ENCODE measurements around the gene LHFPL2.
A peak's percentile ranks its signal among the peaks of the same experiment; 100 is the strongest.

Gene LHFPL2

DNA sequence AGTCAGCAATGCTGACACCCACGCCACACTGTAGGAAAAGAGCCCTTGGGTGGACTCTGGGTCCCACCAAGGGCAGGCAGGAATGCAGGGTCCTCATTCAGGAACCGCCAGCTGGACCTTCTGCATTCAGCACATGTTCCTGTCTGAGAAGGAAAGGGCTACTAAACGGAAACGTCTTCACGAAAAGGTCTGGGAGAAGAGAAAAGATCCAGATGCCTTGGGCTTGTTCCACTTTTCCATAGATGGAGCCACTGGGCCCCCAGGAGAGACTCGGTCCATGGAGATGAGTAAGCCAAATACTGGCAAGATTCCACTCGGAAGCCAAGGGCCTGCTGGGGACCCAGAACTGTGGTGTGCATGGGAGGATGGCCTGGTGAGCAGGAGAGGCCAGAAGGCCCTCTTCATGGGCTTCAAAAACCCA, 38.4 kb downstream of the LHFPL2 start:
- no peak overlapping the region for H3K27ac ChIP-seq (ENCODE audit: low read depth, low read length)
- H3K4me1 ChIP-seq (ENCODE audit: control insufficient read depth, low read depth, low read length): peaks cover 4% of the 10 kb centered on the region
- no peak overlapping the region for H3K56ac ChIP-seq (ENCODE audit: low read length)
- H2BK5ac ChIP-seq (ENCODE audit: low read length): no peak overlapping the region
- no peak overlapping the region for H2BK120ac ChIP-seq (ENCODE audit: low read depth, low read length)
- no peak overlapping the region for H4K8ac ChIP-seq (ENCODE audit: low read depth, low read length)
- peaks cover 6% of the 10 kb centered on the region for H3K79me2 ChIP-seq (ENCODE audit: control insufficient read depth, insufficient read depth, low read length)
- H2BK15ac ChIP-seq (replicated peaks; ENCODE audit: low read depth): no peak overlapping the region
- no peak overlapping the region for H3K4me2 ChIP-seq (ENCODE audit: low read length)
- WGBS (ENCODE audit: extremely low coverage, insufficient coverage, low lambda C conversion rate): no CpG with 5 or more reads among the region's 7 CpGs
- no peak for DNase-seq
- peak overlapping the region; percentile 17 for H3K23ac ChIP-seq (ENCODE audit: low read length)
- no peak overlapping the region for H2AK5ac ChIP-seq (ENCODE audit: low read length)
- H3K4ac ChIP-seq (ENCODE audit: low read depth, low read length): no peak overlapping the region
- H3K9ac ChIP-seq (ENCODE audit: low read length): no peak overlapping the region
- no peaks in the 10 kb centered on the region for H3K36me3 ChIP-seq (ENCODE audit: control insufficient read depth, insufficient read depth, low read length)
- no peak overlapping the region for H3K4me3 ChIP-seq (ENCODE audit: low read length)
- peaks cover 15% of the 10 kb centered on the region for H3K79me1 ChIP-seq (ENCODE audit: low read length)
- no peaks in the 10 kb centered on the region for H3K27me3 ChIP-seq (ENCODE audit: insufficient read depth, low read length, poor library complexity)
- no peak overlapping the region for H4K5ac ChIP-seq (ENCODE audit: low read length)
- H3K18ac ChIP-seq (ENCODE audit: low read length): no peak overlapping the region

DNA sequence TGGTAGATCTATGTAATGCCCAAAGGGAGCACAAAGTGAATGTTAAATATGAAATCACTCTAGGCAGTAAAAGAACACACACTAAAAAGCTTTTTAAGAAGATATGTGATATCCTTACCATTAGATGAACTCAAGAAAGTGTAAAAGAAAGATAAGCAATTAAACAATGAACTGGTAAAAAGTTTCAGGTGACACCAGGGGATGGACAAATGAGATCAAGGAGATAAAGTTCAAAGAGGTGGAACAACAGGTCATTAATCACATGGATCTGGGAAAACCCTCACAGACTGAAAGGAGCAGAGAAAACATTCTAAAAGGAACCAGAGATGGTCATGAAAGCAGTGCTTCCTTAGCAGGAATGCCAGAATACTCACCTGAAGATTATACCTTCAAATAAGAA, 40.7 kb downstream of the LHFPL2 start:
- Histone ChIP-seq H3K23ac (ENCODE audit: low read length) (no peak overlapping the region), H3K79me2 (ENCODE audit: control insufficient read depth, insufficient read depth, low read length) (peaks cover 6% of the 10 kb centered on the region), H3K27ac (ENCODE audit: low read depth, low read length) (no peak overlapping the region), H3K36me3 (ENCODE audit: control insufficient read depth, insufficient read depth, low read length) (no peaks in the 10 kb centered on the region), H3K79me1 (ENCODE audit: low read length) (peaks cover 13% of the 10 kb centered on the region), H2BK120ac (ENCODE audit: low read depth, low read length) (no peak overlapping the region), H3K18ac (ENCODE audit: low read length) (no peak overlapping the region), H3K4me1 (ENCODE audit: control insufficient read depth, low read depth, low read length) (peaks cover 4% of the 10 kb centered on the region), H3K9ac (ENCODE audit: low read length) (no peak overlapping the region), H4K8ac (ENCODE audit: low read depth, low read length) (no peak overlapping the region), H3K56ac (ENCODE audit: low read length) (no peak overlapping the region), H3K4me2 (ENCODE audit: low read length) (no peak overlapping the region), H3K27me3 (ENCODE audit: insufficient read depth, low read length, poor library complexity) (no peaks in the 10 kb centered on the region), H3K4ac (ENCODE audit: low read depth, low read length) (no peak overlapping the region), H2BK5ac (ENCODE audit: low read length) (no peak overlapping the region), H2BK15ac (replicated peaks; ENCODE audit: low read depth) (no peak overlapping the region), H4K5ac (ENCODE audit: low read length) (no peak overlapping the region), H2AK5ac (ENCODE audit: low read length) (no peak overlapping the region), H3K4me3 (ENCODE audit: low read length) (no peak overlapping the region)
- DNase-seq: peak; percentile 55

DNA sequence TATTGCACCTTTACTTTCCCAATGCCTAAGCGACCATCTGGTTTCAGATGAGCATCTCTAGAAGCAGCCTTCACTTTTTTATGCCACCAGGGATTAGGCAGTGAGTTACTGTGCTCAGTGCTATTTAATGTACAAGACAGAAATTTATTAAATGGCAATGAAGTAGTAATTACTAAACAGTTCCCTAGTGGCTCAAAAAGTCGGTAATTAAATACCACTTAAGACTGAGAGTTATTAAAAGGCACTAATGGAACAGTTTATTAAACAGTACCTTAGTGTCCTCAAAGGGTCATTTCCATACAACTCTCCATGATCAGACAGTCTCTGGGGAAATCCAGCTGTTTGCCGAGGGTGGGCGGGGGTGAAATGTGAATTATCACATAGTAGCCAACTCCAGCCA, 42.3 kb downstream of the LHFPL2 start:
- Histone ChIP-seq H3K4me1 (ENCODE audit: control insufficient read depth, low read depth, low read length) (peaks cover 2% of the 10 kb centered on the region), H3K4ac (ENCODE audit: low read depth, low read length) (no peak overlapping the region), H3K27me3 (ENCODE audit: insufficient read depth, low read length, poor library complexity) (no peaks in the 10 kb centered on the region), H2BK120ac (ENCODE audit: low read depth, low read length) (no peak overlapping the region), H3K79me2 (ENCODE audit: control insufficient read depth, insufficient read depth, low read length) (peaks cover 6% of the 10 kb centered on the region), H2BK15ac (replicated peaks; ENCODE audit: low read depth) (no peak overlapping the region), H3K4me3 (ENCODE audit: low read length) (no peak overlapping the region), H3K4me2 (ENCODE audit: low read length) (no peak overlapping the region), H3K56ac (ENCODE audit: low read length) (no peak overlapping the region), H3K27ac (ENCODE audit: low read depth, low read length) (no peak overlapping the region), H3K36me3 (ENCODE audit: control insufficient read depth, insufficient read depth, low read length) (no peaks in the 10 kb centered on the region), H3K23ac (ENCODE audit: low read length) (no peak overlapping the region), H2AK5ac (ENCODE audit: low read length) (no peak overlapping the region), H2BK5ac (ENCODE audit: low read length) (no peak overlapping the region), H4K8ac (ENCODE audit: low read depth, low read length) (no peak overlapping the region), H4K5ac (ENCODE audit: low read length) (no peak overlapping the region), H3K79me1 (ENCODE audit: low read length) (peaks cover 10% of the 10 kb centered on the region), H3K9ac (ENCODE audit: low read length) (no peak overlapping the region), H3K18ac (ENCODE audit: low read length) (no peak overlapping the region)
- no peak for DNase-seq
- WGBS (ENCODE audit: extremely low coverage, insufficient coverage, low lambda C conversion rate): no CpG with 5 or more reads among the region's 4 CpGs

DNA sequence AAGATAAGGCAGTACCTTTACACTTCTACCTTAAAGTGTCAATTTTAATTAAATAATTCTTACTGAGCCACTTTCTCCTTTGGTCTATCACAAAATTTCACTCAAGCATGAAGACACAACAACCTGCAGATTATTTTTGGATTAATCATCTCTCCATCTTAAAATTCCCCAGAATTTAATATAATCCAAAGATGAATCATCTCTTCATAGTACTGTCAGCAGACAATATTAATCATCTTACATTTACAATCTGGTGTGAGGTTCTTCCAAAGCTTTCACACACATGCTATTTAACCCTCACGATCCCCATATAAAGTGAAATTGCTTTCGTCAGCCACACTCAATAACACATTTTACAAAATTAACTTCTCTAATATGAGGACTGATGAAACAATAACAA, 43.0 kb downstream of the LHFPL2 start:
- Histone ChIP-seq H2BK120ac (ENCODE audit: low read depth, low read length) (no peak overlapping the region), H4K5ac (ENCODE audit: low read length) (no peak overlapping the region), H3K4me2 (ENCODE audit: low read length) (no peak overlapping the region), H3K4me3 (ENCODE audit: low read length) (no peak overlapping the region), H3K9ac (ENCODE audit: low read length) (no peak overlapping the region), H2AK5ac (ENCODE audit: low read length) (no peak overlapping the region), H3K4me1 (ENCODE audit: control insufficient read depth, low read depth, low read length) (peaks cover under 1% of the 10 kb centered on the region), H3K79me2 (ENCODE audit: control insufficient read depth, insufficient read depth, low read length) (peaks cover 6% of the 10 kb centered on the region), H3K79me1 (ENCODE audit: low read length) (peaks cover 9% of the 10 kb centered on the region), H3K27me3 (ENCODE audit: insufficient read depth, low read length, poor library complexity) (no peaks in the 10 kb centered on the region), H3K4ac (ENCODE audit: low read depth, low read length) (no peak overlapping the region), H2BK5ac (ENCODE audit: low read length) (no peak overlapping the region), H4K8ac (ENCODE audit: low read depth, low read length) (no peak overlapping the region), H3K56ac (ENCODE audit: low read length) (no peak overlapping the region), H2BK15ac (replicated peaks; ENCODE audit: low read depth) (no peak overlapping the region), H3K36me3 (ENCODE audit: control insufficient read depth, insufficient read depth, low read length) (no peaks in the 10 kb centered on the region), H3K27ac (ENCODE audit: low read depth, low read length) (no peak overlapping the region), H3K23ac (ENCODE audit: low read length) (no peak overlapping the region), H3K18ac (ENCODE audit: low read length) (no peak overlapping the region)
- WGBS (ENCODE audit: extremely low coverage, insufficient coverage, low lambda C conversion rate): 100% methylated on average over 2 of the region's 2 CpGs
- DNase-seq: no peak

DNA sequence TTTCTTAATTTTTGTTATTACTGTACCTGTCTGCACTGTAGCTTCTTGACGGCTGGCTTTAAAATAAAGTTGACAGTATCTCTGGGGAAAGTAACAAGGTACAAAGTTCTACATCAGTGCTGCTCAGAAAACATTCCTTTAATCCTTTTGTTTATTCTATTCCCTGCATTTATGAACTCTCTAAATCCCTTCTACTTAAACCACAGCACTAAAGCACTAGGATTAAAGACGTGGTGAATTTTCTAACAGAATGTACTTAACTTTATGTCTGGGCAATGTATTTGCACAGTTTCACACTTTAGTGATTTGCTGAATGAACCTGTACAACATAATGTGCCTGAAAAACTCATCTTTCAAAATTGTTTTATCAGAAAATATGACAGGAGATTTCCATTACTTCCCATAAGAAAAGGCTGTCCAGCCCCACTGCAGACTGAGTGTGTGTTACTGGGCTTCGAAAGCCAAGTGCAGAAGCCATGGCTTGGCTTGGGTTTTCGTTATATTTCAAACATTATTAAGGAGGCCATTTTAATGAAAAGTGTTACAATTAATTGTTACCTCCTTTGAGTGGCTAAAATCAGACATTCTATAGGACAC, 43.8 kb downstream of the LHFPL2 start:
- Histone ChIP-seq H3K9ac (ENCODE audit: low read length) (no peak overlapping the region), H3K4ac (ENCODE audit: low read depth, low read length) (no peak overlapping the region), H2BK5ac (ENCODE audit: low read length) (no peak overlapping the region), H3K23ac (ENCODE audit: low read length) (no peak overlapping the region), H3K56ac (ENCODE audit: low read length) (no peak overlapping the region), H3K4me1 (ENCODE audit: control insufficient read depth, low read depth, low read length) (no peaks in the 10 kb centered on the region), H3K4me2 (ENCODE audit: low read length) (no peak overlapping the region), H3K36me3 (ENCODE audit: control insufficient read depth, insufficient read depth, low read length) (no peaks in the 10 kb centered on the region), H3K79me1 (ENCODE audit: low read length) (peaks cover 2% of the 10 kb centered on the region), H3K27me3 (ENCODE audit: insufficient read depth, low read length, poor library complexity) (no peaks in the 10 kb centered on the region), H3K27ac (ENCODE audit: low read depth, low read length) (no peak overlapping the region), H3K18ac (ENCODE audit: low read length) (no peak overlapping the region), H2AK5ac (ENCODE audit: low read length) (no peak overlapping the region), H2BK15ac (replicated peaks; ENCODE audit: low read depth) (no peak overlapping the region), H3K4me3 (ENCODE audit: low read length) (no peak overlapping the region), H4K8ac (ENCODE audit: low read depth, low read length) (no peak overlapping the region), H3K79me2 (ENCODE audit: control insufficient read depth, insufficient read depth, low read length) (no peaks in the 10 kb centered on the region), H4K5ac (ENCODE audit: low read length) (no peak overlapping the region), H2BK120ac (ENCODE audit: low read depth, low read length) (no peak overlapping the region)
- no CpG with 5 or more reads among the region's 4 CpGs for WGBS (ENCODE audit: extremely low coverage, insufficient coverage, low lambda C conversion rate)
- no peak for DNase-seq

DNA sequence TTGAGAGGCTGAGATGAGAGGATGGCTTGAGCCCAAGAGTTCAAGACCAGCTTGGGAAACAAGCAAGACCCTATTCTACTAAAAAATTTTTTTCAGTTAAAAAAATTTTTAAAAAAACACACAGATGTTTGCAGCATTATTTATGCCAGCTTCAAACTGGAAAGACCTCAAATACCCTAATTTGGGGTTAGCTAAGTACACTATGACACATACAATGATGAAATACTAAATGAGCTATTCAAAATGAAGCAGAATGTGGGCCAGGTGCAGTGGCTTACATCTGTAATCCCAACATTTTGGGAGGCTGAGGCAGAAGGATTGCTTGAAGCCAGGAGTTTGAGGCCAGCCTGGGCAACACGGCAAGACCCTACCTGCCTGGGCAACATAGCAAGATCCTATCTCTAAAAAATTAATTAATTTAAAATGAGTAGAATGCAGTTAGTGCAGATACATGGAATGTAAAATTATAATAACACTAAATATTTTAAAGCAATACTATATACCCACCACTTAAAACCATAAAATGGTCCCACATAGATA, 44.9 kb downstream of the LHFPL2 start:
- H2BK5ac ChIP-seq (ENCODE audit: low read length): no peak overlapping the region
- H3K9ac ChIP-seq (ENCODE audit: low read length): no peak overlapping the region
- no peaks in the 10 kb centered on the region for H3K27me3 ChIP-seq (ENCODE audit: insufficient read depth, low read length, poor library complexity)
- WGBS (ENCODE audit: extremely low coverage, insufficient coverage, low lambda C conversion rate): no CpG with 5 or more reads among the region's 1 CpG
- no peak overlapping the region for H2BK120ac ChIP-seq (ENCODE audit: low read depth, low read length)
- H3K23ac ChIP-seq (ENCODE audit: low read length): no peak overlapping the region
- H2BK15ac ChIP-seq (replicated peaks; ENCODE audit: low read depth): no peak overlapping the region
- no peak for DNase-seq
- no peak overlapping the region for H3K4me3 ChIP-seq (ENCODE audit: low read length)
- no peaks in the 10 kb centered on the region for H3K79me2 ChIP-seq (ENCODE audit: control insufficient read depth, insufficient read depth, low read length)
- H3K4me2 ChIP-seq (ENCODE audit: low read length): no peak overlapping the region
- H3K4ac ChIP-seq (ENCODE audit: low read depth, low read length): no peak overlapping the region
- H3K36me3 ChIP-seq (ENCODE audit: control insufficient read depth, insufficient read depth, low read length): no peaks in the 10 kb centered on the region
- no peak overlapping the region for H3K56ac ChIP-seq (ENCODE audit: low read length)
- no peak overlapping the region for H2AK5ac ChIP-seq (ENCODE audit: low read length)
- H3K18ac ChIP-seq (ENCODE audit: low read length): no peak overlapping the region
- H4K8ac ChIP-seq (ENCODE audit: low read depth, low read length): no peak overlapping the region
- H3K79me1 ChIP-seq (ENCODE audit: low read length): peaks cover 3% of the 10 kb centered on the region
- no peaks in the 10 kb centered on the region for H3K4me1 ChIP-seq (ENCODE audit: control insufficient read depth, low read depth, low read length)
- H3K27ac ChIP-seq (ENCODE audit: low read depth, low read length): no peak overlapping the region
- no peak overlapping the region for H4K5ac ChIP-seq (ENCODE audit: low read length)
